Ovary (tissue), 3 donors: Measurements from ENCODE around the gene ATXN1.

Experiments used
- POLR2A ChIP-seq: fragments of 450-650 bp; IDR thresholded peaks from one replicate; pipeline ENCODE4 v1.6.1; 2017; ENCODE audit warnings: antibody characterized with exemption, mild to moderate bottlenecking, moderate library complexity
- TF ChIP-seq, protein P1 (sequence below), 3 donors: fragments of 450-650 bp in 2 of 3; fragments of 200-600 bp in 1 of 3; IDR thresholded peaks; one replicate each; pipeline versions ENCODE4 v1.5.1 to v1.8.0; 2016 to 2022; ENCODE audit warnings: antibody characterized with exemption in 3 of 3, mild to moderate bottlenecking in 1 of 3
- donor health status: DM: no; HTN: no; CAD: no.

DNA sequence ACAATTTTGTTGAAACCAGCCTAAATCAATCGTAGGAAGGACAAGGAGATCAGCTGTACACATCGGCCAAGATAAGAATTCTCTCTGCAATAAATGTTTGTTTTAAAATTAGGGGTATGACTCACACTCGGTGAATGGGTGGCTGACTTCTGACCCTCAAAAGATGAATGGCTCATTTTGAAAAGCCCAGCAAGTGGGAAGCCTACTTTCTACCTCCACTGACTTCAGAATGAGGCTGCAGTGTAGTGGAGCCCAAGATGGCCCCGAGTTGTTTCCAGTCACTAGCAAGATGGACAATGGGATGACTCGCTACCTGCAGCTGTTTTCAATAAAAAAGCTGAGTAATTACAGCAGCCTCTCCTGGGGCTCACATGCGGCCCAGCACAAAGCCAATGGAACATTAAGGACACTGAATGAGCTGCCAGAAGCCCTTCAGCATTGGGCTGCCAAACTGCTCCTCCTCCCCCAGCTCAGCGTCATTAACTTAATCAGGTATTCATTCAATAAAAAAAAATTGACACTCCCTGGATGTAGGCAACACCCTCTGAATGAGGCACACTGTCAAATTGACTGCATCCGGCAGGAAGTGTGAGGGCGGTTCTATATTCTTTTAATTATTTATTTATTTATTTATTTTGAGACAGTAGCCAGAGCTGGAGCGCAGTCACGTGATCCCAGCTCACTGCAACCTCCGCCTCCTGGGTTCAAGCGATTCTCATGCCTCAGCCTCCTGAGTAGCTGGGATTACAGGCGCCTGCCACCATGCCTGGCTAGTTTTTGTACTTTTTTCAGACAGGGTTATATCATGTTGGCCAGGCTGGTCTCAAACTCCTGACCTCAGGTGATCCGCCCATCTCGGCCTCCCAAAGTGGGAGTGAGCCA, 415.6 kb downstream of the ATXN1 start:
- TF ChIP-seq, protein P1, sequence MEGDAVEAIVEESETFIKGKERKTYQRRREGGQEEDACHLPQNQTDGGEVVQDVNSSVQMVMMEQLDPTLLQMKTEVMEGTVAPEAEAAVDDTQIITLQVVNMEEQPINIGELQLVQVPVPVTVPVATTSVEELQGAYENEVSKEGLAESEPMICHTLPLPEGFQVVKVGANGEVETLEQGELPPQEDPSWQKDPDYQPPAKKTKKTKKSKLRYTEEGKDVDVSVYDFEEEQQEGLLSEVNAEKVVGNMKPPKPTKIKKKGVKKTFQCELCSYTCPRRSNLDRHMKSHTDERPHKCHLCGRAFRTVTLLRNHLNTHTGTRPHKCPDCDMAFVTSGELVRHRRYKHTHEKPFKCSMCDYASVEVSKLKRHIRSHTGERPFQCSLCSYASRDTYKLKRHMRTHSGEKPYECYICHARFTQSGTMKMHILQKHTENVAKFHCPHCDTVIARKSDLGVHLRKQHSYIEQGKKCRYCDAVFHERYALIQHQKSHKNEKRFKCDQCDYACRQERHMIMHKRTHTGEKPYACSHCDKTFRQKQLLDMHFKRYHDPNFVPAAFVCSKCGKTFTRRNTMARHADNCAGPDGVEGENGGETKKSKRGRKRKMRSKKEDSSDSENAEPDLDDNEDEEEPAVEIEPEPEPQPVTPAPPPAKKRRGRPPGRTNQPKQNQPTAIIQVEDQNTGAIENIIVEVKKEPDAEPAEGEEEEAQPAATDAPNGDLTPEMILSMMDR (IDR thresholded peaks at IDR 0.05), result no peak
- no peak for TF ChIP-seq POLR2A
